G401 (cell line): ENCODE data around the gene RFPL1. TPM values are rescaled to one million over a fixed set of nuclear protein-coding genes. Genes with fewer than 3 reads are reported as not detected.

Experiments
- total RNA-seq: library from RNA; depleted of rRNA; stranded (reverse); fragments of >200 nt; shearing (Covaris generic); gene quantifications from 2 replicates; pipeline ENCODE4 v1.2.3, GENCODE V29; 2014; rRNA removed

The RFPL1 gene
- total RNA-seq, 1 experiment from 2014 or later, result not detected

Other genes with a start within 250 kb of the RFPL1 start
- 7.9 and 20.7 TPM in 2 replicates for gene EMID1, start 232.7 kb upstream of the RFPL1 start, total RNA-seq
- 82.7 and 117 TPM in 2 replicates for gene RHBDD3, start 170.6 kb upstream of the RFPL1 start, total RNA-seq
- gene EWSR1, start 170.3 kb upstream of the RFPL1 start, total RNA-seq, result 164 and 196 TPM in 2 replicates
- 13.2 and 26.3 TPM in 2 replicates for gene GAS2L1, start 131.9 kb upstream of the RFPL1 start, total RNA-seq
- 3.0 and 9.6 TPM in 2 replicates for gene RASL10A, start 122.9 kb upstream of the RFPL1 start, total RNA-seq
- 70.0 and 88.7 TPM in 2 replicates for gene AP1B1, start 50.0 kb upstream of the RFPL1 start, total RNA-seq
- gene NEFH, start 41.6 kb downstream of the RFPL1 start, total RNA-seq, result 11.6 and 14.3 TPM in 2 replicates
- gene THOC5, start 115.2 kb downstream of the RFPL1 start, total RNA-seq, result 58.9 and 62.6 TPM in 2 replicates
- 187 and 209 TPM in 2 replicates for gene NIPSNAP1, start 142.5 kb downstream of the RFPL1 start, total RNA-seq
- gene NF2, start 165.1 kb downstream of the RFPL1 start, total RNA-seq, result 54.7 and 77.1 TPM in 2 replicates